Coronary artery (tissue), 2 donors: Measurements from ENCODE around the gene RPN1.
A peak's percentile ranks its signal among the peaks of the same experiment; 100 is the strongest.

Experiments
- DNase-seq: peaks from one replicate; pipeline ENCODE4 v3.0.0-alpha.2; 2017; ENCODE audit warnings: low spot score
- H3K27ac ChIP-seq, 2 donors: fragments of 200-600 bp; sonication (generic); one replicate each; pipeline ENCODE4 v1.5.1; 2016 to 2019
- H3K4me3 ChIP-seq: fragments of 200-600 bp; sonication (generic); 2 replicates; pipeline ENCODE4 v1.5.1; 2016; ENCODE audit warnings: mild to moderate bottlenecking, moderate library complexity
- TF ChIP-seq, protein P1 (sequence below): fragments of 200-600 bp; sonication (generic); IDR thresholded peaks from one replicate; pipeline ENCODE4 v1.5.1; 2019; ENCODE audit warnings: antibody characterized with exemption

The RPN1 gene

DNA sequence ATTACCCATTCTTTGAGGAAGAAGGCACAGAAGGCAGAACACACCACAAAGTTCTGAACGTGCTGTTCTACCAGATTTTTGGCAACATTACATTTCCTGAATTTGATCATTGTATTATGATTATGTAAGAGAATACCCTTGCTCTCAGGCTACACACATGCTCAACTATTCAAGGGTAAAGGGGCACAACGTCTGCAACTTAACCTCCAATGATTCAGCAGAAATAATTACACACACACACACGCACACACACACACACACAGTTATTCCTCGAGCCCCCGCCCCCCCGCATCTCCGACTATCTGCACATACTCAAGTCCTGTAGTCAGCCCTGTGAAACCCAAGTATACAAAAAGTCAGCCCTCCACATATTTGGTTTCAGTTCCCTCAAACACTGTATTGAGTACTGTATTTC is 26.8 kb downstream of the RPN1 start:
- TF ChIP-seq, protein P1, sequence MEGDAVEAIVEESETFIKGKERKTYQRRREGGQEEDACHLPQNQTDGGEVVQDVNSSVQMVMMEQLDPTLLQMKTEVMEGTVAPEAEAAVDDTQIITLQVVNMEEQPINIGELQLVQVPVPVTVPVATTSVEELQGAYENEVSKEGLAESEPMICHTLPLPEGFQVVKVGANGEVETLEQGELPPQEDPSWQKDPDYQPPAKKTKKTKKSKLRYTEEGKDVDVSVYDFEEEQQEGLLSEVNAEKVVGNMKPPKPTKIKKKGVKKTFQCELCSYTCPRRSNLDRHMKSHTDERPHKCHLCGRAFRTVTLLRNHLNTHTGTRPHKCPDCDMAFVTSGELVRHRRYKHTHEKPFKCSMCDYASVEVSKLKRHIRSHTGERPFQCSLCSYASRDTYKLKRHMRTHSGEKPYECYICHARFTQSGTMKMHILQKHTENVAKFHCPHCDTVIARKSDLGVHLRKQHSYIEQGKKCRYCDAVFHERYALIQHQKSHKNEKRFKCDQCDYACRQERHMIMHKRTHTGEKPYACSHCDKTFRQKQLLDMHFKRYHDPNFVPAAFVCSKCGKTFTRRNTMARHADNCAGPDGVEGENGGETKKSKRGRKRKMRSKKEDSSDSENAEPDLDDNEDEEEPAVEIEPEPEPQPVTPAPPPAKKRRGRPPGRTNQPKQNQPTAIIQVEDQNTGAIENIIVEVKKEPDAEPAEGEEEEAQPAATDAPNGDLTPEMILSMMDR: no peak
- Histone ChIP-seq H3K4me3 (no peak overlapping the region), H3K27ac (peak overlapping the region; percentile 30 to 46)
- no peak for DNase-seq

DNA sequence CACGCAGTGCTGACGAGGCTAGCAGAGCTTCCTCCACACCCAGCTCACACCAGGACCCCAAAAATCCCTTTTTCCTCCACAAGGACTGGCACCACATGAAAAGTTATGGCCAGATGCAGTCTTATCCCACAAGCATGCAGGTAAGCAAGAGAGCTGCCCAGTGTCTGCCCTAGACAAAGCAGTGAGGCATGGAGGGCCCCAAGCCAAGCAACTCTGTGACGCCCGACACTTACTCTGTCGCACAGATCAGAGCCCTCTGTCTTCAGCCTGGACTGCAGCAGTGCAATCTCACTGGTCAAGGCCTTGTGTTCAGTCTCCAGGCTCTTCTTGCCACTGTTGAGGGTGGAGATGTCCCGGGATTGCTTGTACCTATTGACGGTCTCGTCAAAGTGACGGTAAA is 28.7 kb downstream of the RPN1 start:
- DNase-seq: no peak
- Histone ChIP-seq H3K4me3 (no peak overlapping the region), H3K27ac (no peak overlapping the region)
- TF ChIP-seq, protein P1: no peak

DNA sequence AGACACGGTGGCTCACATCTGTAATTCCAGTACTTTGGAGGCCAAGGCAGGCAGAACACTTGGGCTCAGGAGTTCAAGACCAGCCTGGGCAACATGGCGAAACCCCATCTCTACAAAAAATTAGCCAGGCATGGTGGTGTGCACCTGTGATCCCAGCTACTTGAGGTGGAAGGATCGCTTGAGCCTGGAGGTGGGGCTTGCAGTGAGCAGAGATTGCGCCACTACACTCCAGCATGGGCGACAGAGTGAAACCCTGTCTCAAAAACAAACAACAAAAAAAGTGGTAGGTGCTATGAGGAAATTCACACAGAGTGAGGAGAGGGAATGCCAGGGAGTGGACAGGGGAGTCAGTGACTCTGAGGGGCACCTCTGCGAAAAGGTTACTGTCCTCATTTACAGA is 29.4 kb downstream of the RPN1 start:
- TF ChIP-seq, protein P1: no peak
- DNase-seq: no peak
- H3K4me3 ChIP-seq: no peak overlapping the region
- H3K27ac ChIP-seq: peak overlapping the region in 1 of 2 donors; percentile 3

DNA sequence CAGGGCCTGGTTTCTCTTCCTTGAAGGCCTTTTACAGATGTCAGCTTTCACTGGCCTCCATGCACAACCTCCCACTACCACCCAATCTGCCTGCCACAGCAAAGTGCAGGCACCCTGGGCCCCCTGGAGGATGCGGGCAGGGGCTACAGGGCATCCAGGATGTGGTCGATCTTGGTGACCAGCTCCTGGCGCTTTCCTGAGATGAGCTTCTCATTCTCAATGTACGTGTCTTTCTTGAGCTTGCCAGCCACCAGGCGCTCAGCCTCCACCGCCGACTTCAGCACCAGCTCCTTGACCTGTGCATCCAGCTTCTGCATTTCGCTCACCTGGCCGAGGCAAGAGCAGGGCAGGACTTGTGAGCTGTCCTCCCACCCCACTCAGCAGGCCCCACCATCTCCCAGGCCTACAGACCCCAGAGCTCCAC is 30.3 kb downstream of the RPN1 start:
- no peak for DNase-seq
- TF ChIP-seq, protein P1: no peak
- Histone ChIP-seq H3K27ac (peak overlapping the region in 1 of 2 donors; percentile 3), H3K4me3 (no peak overlapping the region)

DNA sequence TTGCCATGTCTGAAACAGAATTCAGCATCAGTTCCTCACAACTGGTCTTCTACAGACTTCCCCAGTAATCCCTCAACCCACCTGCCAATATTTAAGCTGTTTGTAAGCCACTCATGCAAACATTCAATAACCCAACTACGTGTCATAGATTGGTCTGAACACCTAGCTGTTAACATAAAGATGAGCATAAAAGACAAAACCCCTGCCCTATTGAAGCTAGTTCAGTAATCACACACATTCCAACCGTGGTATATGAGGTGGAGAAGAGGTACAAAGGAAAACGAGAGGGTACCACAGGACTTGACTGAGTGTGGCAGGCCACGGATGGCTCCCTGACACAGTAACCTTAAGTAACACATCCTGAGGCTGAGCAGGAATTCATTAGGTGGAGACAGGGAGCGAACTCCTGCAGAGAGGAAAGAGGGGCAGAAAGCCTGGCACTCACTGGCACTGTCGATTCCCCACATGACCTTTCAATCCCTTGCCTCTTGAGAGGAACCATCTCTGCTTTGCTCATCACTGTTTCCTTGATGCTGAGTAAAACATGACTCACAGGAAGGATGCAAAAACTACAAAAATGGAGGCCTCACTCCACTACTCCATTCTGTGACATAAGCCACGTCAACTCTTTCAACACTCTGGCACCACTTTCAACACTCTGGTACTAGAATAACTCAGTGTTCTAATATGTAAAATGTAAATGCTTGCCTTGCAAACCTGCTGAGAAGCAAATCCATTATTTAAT is 31.3 kb downstream of the RPN1 start:
- no peak for DNase-seq
- TF ChIP-seq, protein P1: no peak
- Histone ChIP-seq H3K4me3 (peak overlapping the region; percentile 97), H3K27ac (no peak overlapping the region)

DNA sequence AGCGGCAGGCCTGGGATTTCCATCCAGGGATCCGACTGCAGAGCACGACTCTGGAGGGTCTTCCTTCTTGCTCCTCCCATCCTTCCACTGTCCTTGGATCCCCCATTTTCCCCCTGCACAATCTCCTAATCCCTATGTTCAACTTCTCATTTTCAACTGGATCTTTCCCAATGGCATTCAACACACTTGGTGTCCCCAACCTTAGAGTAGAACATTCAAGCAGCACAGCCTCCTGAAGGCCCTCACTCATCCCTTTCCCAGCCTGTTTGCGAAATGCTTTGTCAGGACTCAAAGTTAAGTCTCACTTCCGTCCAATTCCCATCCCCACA is 32.3 kb downstream of the RPN1 start:
- peak overlapping the region; percentile 97 for H3K4me3 ChIP-seq
- TF ChIP-seq, protein P1: no peak
- peak overlapping the region; percentile 79 to 93 for H3K27ac ChIP-seq
- DNase-seq: no peak
